Calu3 (cell line): ENCODE data around the gene FGFBP3. TPM values are rescaled to one million over a fixed set of nuclear protein-coding genes. Genes with fewer than 3 reads are reported as not detected.

ENCODE experiments used
- BruUV-seq: library from RNA; stranded (reverse); fragments of 400-500 nt; replicated peaks from 2 replicates; lab custom pipeline; 2021; lab: Mats Ljungman, UMichigan
- CTCF ChIA-PET: fragments of 300-600 bp; sonication (Branson Sonifier 250); formaldehyde crosslinking; loops from one replicate; lab custom pipeline; 2022; ENCODE audit warnings: antibody characterized with exemption; lab: Charles Lee
- DNase-seq: peaks from one replicate; pipeline ENCODE4 v3.0.0; 2022
- H3K27ac Mint-ChIP-seq: one replicate; pipeline ENCODE4 v1.8.0; 2022; ENCODE audit warnings: mixed read lengths; ENCODE audit not compliant: unreplicated experiment
- H3K27me3 Mint-ChIP-seq: one replicate; pipeline ENCODE4 v1.8.0; 2022; ENCODE audit warnings: mixed read lengths; ENCODE audit not compliant: unreplicated experiment
- H3K36me3 Mint-ChIP-seq: one replicate; pipeline ENCODE4 v1.8.0; 2022; ENCODE audit warnings: mild to moderate bottlenecking, moderate library complexity, mixed read lengths; ENCODE audit not compliant: insufficient read depth, unreplicated experiment
- H3K4me1 Mint-ChIP-seq: one replicate; pipeline ENCODE4 v1.8.0; 2022; ENCODE audit warnings: mild to moderate bottlenecking, low read depth, mixed read lengths; ENCODE audit not compliant: unreplicated experiment
- H3K4me3 Mint-ChIP-seq: one replicate; pipeline ENCODE4 v1.8.0; 2022; ENCODE audit warnings: mild to moderate bottlenecking, low read depth, moderate library complexity, mixed read lengths; ENCODE audit not compliant: unreplicated experiment
- H3K9me3 Mint-ChIP-seq: one replicate; pipeline ENCODE4 v1.8.0; 2022; ENCODE audit warnings: low read depth, mixed read lengths; ENCODE audit not compliant: unreplicated experiment
- CTCF ChIP-seq: fragments of 200-600 bp; IDR thresholded peaks from one replicate; pipeline ENCODE4 v1.8.0; 2022; ENCODE audit warnings: antibody characterized with exemption; ENCODE audit not compliant: unreplicated experiment
- intact Hi-C: fragments of 100-400 bp; cut with micrococcal nuclease; formaldehyde crosslinking; loops from one replicate; pipeline ENCODE4 v1.10.0; 2022; ENCODE audit not compliant: unreplicated experiment
- total RNA-seq: library from RNA; stranded (reverse); gene quantifications from 2 replicates; pipeline ENCODE4 v1.2.3, GENCODE V29; 2022

The FGFBP3 gene
- total RNA-seq, 1 experiment from 2014 or later: 2.1 TPM

- H3K36me3 Mint-ChIP-seq: peaks cover 8% of the 10 kb centered on the region
- CTCF ChIA-PET: no interaction called here
- no peak overlapping the region for H3K27ac Mint-ChIP-seq
- no TSS peak for BruUV-seq
- H3K4me3 Mint-ChIP-seq: no peak overlapping the region
- intact Hi-C loops: no loop called here
- TF ChIP-seq CTCF: no peak
- H3K9me3 Mint-ChIP-seq: peaks cover 3% of the 10 kb centered on the region
- peaks cover 38% of the 10 kb centered on the region for H3K4me1 Mint-ChIP-seq
- DNase-seq: no peak
- H3K27me3 Mint-ChIP-seq: no peaks in the 10 kb centered on the region
These were observed 23.5 kb upstream of the FGFBP3 start for GRCh38 chr10:91932737-91933136.

GRCh38 chr10:91931526-91932190 lies 22.4 kb upstream of the FGFBP3 start:
- no TSS peak for BruUV-seq
- no peak for DNase-seq
- Mint-ChIP-seq H3K36me3 (peaks cover 8% of the 10 kb centered on the region), H3K4me3 (no peak overlapping the region), H3K27ac (no peak overlapping the region), H3K27me3 (no peaks in the 10 kb centered on the region), H3K9me3 (peaks cover 3% of the 10 kb centered on the region), H3K4me1 (peaks cover 46% of the 10 kb centered on the region)
- CTCF ChIA-PET: no interaction called here
- no peak for TF ChIP-seq CTCF
- intact Hi-C loops: no loop called here

GRCh38 chr10:91930939-91931338 lies 21.7 kb upstream of the FGFBP3 start:
- TF ChIP-seq CTCF: no peak
- no TSS peak for BruUV-seq
- H3K27ac Mint-ChIP-seq: no peak overlapping the region
- no peak overlapping the region for H3K4me3 Mint-ChIP-seq
- H3K36me3 Mint-ChIP-seq: peaks cover 5% of the 10 kb centered on the region
- intact Hi-C loops: no loop called here
- CTCF ChIA-PET: no interaction called here
- H3K9me3 Mint-ChIP-seq: peaks cover 3% of the 10 kb centered on the region
- H3K4me1 Mint-ChIP-seq: peaks cover 52% of the 10 kb centered on the region
- no peak for DNase-seq
- no peaks in the 10 kb centered on the region for H3K27me3 Mint-ChIP-seq

- no TSS peak for BruUV-seq
These were observed 15.7 kb upstream of the FGFBP3 start for GRCh38 chr10:91925022-91925320.

More at GRCh38 chr10:91925022-91925320, 15.7 kb upstream of the FGFBP3 start:
- H3K9me3 Mint-ChIP-seq: no peaks in the 10 kb centered on the region
- H3K27ac Mint-ChIP-seq: no peak overlapping the region
- H3K4me1 Mint-ChIP-seq: peaks cover 14% of the 10 kb centered on the region
- no peak for TF ChIP-seq CTCF
- H3K36me3 Mint-ChIP-seq: peaks cover 25% of the 10 kb centered on the region
- intact Hi-C loops: no loop called here
- CTCF ChIA-PET: no interaction called here
- no peaks in the 10 kb centered on the region for H3K27me3 Mint-ChIP-seq
- peak overlapping the region; percentile 79 for H3K4me3 Mint-ChIP-seq
- DNase-seq: no peak
